ENCODE results near the gene ZDHHC14. TPM values are rescaled to one million over a fixed set of nuclear protein-coding genes. Genes with fewer than 3 reads are reported as not detected.

Gene ZDHHC14
- total and polyA plus RNA-seq, 2 experiments from 2014 or later, result 3.0 to 7.4 TPM

- TF ChIP-seq ZNF114 (CRISPR knock-in tag; IDR thresholded peaks at IDR 0.05), result no peak
- no peak for TF ChIP-seq ZNF331 (CRISPR knock-in tag; IDR thresholded peaks at IDR 0.05; ENCODE audit: low read depth)
- TF ChIP-seq CTCF (conservative IDR thresholded peaks at IDR 0.05; ENCODE audit: low read depth in 2 of 2), result no peak
- no peak for TF ChIP-seq REST (IDR thresholded peaks at IDR 0.05; ENCODE audit: unreplicated experiment)
- no peak for TF ChIP-seq EZH2phosphoT487 (IDR thresholded peaks at IDR 0.05; ENCODE audit: unreplicated experiment)
Measured at GRCh38 chr6:157560691-157561413, 179.9 kb downstream of the ZDHHC14 start (continued).

GRCh38 chr6:157561414-157561790 lies 180.4 kb downstream of the ZDHHC14 start:
- no peak overlapping the region for H2AFZ ChIP-seq
- Mint-ChIP-seq H3K36me3 (ENCODE audit: low read depth) (no peaks in the 10 kb centered on the region), H3K27me3 (ENCODE audit: insufficient read depth, low read depth, poor library complexity) (peaks cover 7% of the 10 kb centered on the region), H3K27ac (no peak overlapping the region), H3K4me1 (peaks cover 12% of the 10 kb centered on the region), H3K4me3 (no peak overlapping the region), H3K9me3 (no peaks in the 10 kb centered on the region; the same call in 2 of the 3 replicates)
- H3K79me2 ChIP-seq (replicated peaks; ENCODE audit: insufficient read depth), result no peaks in the 10 kb centered on the region
- H3F3A ChIP-seq (replicated peaks; ENCODE audit: low read depth), result no peaks in the 10 kb centered on the region
- ATAC-seq (no peak), DNase-seq (ENCODE audit: low spot score) (no peak)
- no peaks in the 10 kb centered on the region for H3K4me1 ChIP-seq (ENCODE audit: insufficient read depth)
- no peaks in the 10 kb centered on the region for H3K36me3 ChIP-seq (ENCODE audit: insufficient read depth)
- no peaks in the 10 kb centered on the region for H4K20me1 ChIP-seq (replicated peaks; ENCODE audit: insufficient read depth)
- no peaks in the 10 kb centered on the region for H3K27me3 ChIP-seq (ENCODE audit: insufficient read depth)
- no peak overlapping the region for H3K27ac ChIP-seq (ENCODE audit: low read depth)
- H3K4me2 ChIP-seq, result no peak overlapping the region
- no peaks in the 10 kb centered on the region for H3K9me2 ChIP-seq (ENCODE audit: insufficient read depth)
- H3K4me3 ChIP-seq, result no peak overlapping the region
- TF ChIP-seq JUNB (IDR thresholded peaks at IDR 0.05; ENCODE audit: unreplicated experiment) (no peak), ZNF462 (CRISPR knock-in tag; IDR thresholded peaks at IDR 0.05) (no peak), CTCF (conservative IDR thresholded peaks at IDR 0.05; ENCODE audit: low read depth in 2 of 2) (no peak), ZNF114 (CRISPR knock-in tag; IDR thresholded peaks at IDR 0.05) (no peak), NANOG (IDR thresholded peaks at IDR 0.05; ENCODE audit: borderline replicate concordance) (no peak)
